A172 (cell line): Measurements from ENCODE around the gene RFLNA. TPM values are rescaled to one million over a fixed set of nuclear protein-coding genes. Genes with fewer than 3 reads are reported as not detected.
"Not testable (repeated sequence)": the region's sequence is repeated elsewhere in the genome, so short reads cannot be mapped to it uniquely, and the experiment has no call there.

Source experiments
- DNase-seq: peaks from one replicate; pipeline ENCODE4 v3.0.0-alpha.2; 2015; ENCODE audit warnings: low spot score
- total RNA-seq: library from RNA; depleted of rRNA; stranded (reverse); fragments of >200 nt; shearing (Covaris generic); gene quantifications from 2 replicates; pipeline ENCODE4 v1.2.3, GENCODE V29; 2014

The RFLNA gene
- total RNA-seq, 1 experiment from 2014 or later: not detected

- DNase-seq: no peak
Observed at GRCh38 chr12:124319368-124320050, 24.6 kb downstream of the RFLNA start.

DNA sequence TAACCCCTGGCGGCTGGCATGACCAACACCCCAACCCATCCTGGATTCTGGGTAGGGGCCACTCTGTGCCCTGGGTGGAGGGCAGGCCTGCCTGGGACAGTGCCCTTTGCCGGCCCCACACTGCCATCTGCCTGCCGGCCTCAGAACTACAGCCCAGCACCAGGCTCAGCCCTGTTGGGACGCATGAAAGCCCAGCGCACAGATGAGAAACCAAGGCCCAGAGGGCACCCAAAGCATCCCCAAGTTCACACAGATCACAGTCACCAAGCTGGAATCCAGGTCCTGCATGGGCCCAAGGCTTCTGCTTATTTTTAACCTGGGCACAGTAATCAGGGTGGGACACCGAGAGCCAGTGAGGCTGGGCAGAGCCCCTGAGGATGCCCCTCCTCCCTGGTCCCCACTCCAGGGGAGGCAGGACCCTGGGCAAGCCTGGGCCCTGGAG lies 26.2 kb downstream of the RFLNA start:
- peak; percentile 32 for DNase-seq

DNA sequence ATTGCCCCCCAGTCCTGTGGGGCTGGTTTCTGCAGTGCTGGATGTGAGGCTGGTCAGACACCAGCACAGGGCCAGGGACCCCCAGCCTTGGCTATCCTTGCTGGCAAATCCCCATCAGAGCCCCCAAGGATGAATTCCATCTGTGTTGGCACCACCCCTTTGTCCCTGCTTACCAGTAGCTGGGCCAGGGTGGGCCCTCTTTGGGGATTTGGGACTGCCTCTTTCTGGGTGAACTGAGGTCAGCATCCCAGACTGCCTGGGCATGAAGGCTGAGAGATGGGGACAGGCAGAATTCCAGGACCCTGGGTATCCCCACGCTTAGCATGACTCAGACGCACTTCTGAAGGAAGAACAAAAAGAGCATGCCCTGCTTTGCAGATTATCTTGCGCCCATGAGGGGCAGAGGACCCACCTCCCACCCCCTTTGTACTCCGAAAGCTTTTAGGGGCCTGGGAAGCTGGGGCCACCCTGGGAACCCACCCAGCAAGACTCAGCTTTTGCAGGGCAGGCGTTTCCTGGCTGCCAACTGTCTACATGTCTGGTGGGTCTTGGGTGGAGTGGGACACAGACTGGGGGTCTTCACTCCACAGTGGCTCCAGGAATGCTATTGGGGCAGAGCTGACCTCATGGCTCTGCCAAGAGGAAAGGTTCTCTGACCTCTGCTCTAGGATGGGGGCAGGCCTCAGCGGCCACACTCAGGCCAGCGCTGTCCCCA lies 26.8 kb downstream of the RFLNA start:
- peak; percentile 29 for DNase-seq

- DNase-seq: no peak
Observed at GRCh38 chr12:124322271-124322998, 27.5 kb downstream of the RFLNA start.

DNA sequence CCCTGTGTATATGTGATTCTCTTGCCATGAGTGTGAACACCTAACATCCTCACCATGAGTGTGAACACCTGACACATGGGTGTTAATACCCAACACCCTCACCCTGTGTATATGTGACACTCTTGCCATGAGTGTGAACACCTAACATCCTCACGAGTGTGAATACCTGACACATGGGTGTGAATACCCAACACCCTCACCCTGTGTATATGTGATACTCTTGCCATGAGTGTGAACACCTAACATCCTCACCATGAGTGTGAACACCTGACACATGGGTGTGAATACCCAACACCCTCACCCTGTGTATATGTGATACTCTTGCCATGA lies 28.1 kb downstream of the RFLNA start:
- not testable (repeated sequence) for DNase-seq

DNA sequence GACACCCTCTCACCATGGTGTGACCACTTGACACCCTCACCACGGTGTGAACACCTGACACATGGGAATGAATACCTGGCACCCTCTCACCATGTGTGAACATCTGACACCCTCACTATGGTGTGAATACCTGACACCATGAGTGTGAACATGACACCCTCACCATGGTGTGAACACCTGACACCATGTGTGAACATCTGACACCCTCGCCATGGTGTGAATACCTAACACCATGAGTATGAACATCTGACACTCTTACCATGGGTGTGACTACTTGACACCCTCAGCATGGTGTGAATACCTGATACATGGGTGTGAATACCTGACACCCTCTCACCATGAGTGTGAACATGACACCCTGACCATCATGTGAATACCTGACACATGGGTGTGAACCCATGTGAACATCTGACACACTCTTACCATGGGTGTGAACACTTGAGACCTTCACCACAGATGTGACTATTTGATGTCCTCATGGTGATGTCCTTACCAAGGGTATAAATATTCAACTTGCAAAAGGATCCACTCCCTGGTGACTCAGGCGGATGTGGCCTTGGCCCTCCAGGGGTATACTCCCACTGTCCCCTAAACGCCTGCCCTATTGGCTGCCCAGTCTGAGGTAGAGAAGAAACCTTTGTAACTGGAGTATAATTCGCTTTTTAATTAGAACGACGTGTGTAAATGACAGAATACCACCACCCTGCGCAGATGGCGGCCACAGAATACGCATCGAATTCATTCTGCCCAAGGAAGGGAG lies 29.1 kb downstream of the RFLNA start:
- DNase-seq: no peak

DNA sequence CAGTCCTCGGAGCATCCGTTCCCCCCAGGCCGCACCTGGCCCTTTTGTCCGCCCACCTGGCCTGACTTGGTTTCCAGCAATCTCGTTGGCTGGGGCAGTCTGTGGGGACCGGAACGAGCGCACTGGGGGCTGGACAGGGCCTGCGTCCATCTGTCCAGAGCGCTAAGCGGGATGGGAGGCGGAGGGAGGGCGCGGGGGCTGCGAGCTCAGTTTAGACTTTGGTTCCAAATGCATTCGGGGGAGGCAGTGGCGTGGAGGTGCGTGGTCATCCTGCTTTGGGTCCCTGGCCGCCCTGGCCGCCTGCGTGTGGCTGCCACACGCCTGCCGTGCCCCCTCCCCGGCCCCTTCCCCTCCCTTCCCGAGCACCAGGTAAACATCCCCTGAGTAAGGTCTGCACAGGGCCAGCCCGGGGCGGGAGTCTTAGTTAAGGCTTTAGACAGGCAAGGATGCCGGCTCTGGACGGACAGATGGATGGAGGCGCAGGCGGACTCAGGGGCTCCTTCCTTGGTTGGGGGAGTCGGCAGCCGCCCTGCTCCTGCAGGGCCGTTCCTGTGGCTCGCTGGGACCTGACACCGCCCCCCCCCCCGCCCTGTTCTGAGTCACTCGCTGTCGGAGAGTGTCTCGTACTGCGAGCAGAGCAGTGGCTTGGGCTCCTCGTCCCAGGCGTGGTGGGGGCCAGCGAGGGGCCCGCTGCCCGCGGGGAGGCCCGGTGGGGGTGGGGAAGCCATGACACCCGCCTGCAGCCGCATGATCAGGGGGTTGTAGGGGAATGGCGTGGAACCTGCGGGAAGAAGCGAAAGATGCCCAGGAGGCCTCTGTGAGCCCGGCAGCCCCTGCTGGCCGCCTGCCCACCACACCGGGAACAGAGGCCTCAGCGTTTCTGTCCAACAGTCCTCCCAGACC lies 30.2 kb downstream of the RFLNA start:
- DNase-seq: no peak

GRCh38 chr12:124326104-124326503 lies 31.2 kb downstream of the RFLNA start:
- DNase-seq: no peak

GRCh38 chr12:124326871-124327270 lies 32.0 kb downstream of the RFLNA start:
- no peak for DNase-seq

DNA sequence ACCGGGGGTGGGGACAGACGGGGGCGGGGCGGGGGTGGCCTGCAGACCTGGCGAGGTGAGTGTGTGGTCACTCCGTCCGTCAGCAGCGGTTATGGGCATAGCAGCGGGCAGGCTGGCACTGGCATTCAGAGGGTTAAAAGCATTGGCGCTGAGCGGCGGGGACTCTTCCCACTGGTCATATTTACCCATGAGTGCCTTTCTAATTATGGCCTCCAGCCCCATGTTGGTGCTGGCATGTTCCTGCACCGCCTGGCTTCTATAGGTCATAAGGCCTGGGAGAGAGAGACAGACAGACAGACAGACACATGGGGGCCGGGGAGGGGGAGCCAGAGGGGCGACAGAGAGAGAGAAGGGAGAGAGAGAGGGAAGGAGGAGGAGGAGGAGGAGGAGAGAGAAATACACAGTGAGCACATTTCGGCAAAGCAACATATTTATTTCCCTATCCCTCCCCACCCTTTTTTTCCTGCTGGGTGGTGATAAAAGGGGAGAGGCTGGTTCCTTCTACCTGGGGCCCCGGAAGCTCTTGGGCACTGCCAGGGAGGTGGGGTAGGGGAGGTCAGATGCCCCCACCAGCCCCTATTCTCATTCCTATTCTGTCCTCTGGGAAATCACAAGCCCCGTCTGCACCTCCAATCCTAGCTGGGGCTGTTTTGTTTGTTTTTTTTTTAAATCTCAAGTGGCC lies 32.6 kb downstream of the RFLNA start:
- DNase-seq: no peak

GRCh38 chr12:124328116-124328515 lies 33.2 kb downstream of the RFLNA start:
- DNase-seq: no peak

- DNase-seq: no peak
Observed at GRCh38 chr12:124328636-124329035, 33.7 kb downstream of the RFLNA start.

GRCh38 chr12:124332058-124332672 lies 37.3 kb downstream of the RFLNA start:
- no peak for DNase-seq

DNA sequence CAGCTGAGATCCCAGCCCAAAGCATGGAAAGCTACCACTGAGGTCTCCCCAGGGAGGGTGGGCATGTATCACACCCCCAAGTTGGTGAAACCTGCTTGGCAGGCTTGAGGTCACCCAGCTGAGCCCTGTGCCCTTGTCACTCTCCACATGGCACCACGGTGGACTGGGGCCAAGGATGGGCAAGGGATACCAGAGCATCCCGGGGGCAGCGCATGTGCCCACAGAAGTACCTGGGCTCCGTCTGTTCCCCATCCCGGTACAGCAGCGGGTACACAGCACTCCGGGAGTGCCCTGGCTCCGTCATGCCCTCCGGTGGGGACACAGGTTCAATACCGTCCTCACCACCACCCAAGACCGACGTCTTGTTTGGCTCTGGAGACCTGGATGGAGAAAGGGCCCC lies 38.0 kb downstream of the RFLNA start:
- DNase-seq: no peak

GRCh38 chr12:124333724-124334123 lies 38.8 kb downstream of the RFLNA start:
- no peak for DNase-seq

GRCh38 chr12:124334266-124334665 lies 39.4 kb downstream of the RFLNA start:
- DNase-seq: no peak

DNA sequence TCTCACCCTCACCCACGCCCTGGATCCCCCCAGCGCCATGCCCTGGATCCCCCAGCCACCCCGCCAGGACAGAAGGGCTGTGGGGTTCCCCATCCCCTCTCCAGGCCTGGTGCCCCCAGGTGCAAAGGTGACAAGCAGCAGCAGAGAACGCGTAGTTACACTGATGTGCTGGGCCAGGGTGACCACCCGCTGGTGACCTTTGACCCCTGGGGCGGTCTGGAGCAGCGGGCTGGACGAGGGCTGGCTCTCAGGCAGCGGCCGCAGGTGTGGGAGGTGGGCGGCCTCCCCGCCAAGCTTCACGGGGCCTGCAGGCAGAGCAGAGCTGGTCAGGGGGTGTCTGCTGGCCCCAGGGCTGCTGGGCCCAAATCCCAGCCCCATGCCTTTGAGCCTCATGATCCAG lies 40.1 kb downstream of the RFLNA start:
- no peak for DNase-seq

DNA sequence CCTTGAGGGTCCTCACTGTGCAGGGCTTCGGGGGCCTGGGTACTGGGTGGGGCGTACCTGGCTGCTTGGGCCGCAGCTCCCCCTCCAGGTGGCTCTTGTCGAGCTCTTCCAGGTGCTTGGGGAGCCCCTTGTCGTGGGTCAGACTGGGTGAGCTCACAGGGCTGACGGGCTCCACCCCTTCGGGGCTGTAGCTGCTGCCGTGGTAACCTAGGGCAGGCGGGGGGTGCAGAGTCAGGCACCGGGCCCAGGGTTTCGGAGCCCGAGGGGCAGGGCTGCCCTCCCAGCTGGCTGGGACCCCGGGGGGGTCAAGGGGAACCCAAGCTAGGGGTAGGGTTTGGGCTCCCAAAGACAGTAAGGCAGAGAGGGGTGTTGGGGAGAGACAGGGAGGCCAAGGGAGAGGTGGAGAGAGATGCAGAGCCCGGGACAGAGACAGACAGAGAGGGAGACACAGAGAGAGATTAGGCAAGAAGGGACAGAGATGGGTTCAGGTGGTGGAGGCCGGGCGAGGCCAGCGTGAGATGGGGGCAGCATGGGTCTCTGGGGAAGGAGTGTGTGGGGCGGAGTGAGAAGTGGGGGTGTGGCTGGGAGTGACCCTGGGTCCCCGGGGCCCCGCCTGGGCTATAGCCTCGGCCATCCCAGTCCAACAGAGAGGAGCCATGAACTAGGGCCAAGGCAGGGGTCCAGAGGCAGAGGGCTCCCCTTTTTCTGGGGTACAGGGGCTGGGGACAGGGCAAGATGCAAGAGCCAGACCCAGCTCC lies 40.7 kb downstream of the RFLNA start:
- no peak for DNase-seq

- no peak for DNase-seq
Observed at GRCh38 chr12:124336184-124336437, 41.2 kb downstream of the RFLNA start.
